OCI-LY3 (cell line): ENCODE data around the gene BHMT.

Experiments
- H2AFZ ChIP-seq: fragments of 200-600, 300-600 bp; shearing (Covaris generic); 2 replicates; pipeline ENCODE4 v1.6.0; 2014; ENCODE audit warnings: antibody characterized with exemption, low read depth, low read length
- H3K27ac ChIP-seq: fragments of 200-600, 300-600 bp; sonication (generic); 2 replicates; pipeline ENCODE4 v1.5.1; 2014; ENCODE audit warnings: mild to moderate bottlenecking, low read length, moderate library complexity, mixed read lengths
- H3K27me3 ChIP-seq: fragments of 200-600, 300-600 bp; sonication (generic); 2 replicates; pipeline ENCODE4 v1.6.1; 2014; ENCODE audit warnings: low read depth, low read length, mixed read lengths
- H3K36me3 ChIP-seq: fragments of 200-600, 300-600 bp; sonication (generic); replicated peaks from 2 replicates; pipeline ENCODE3; 2014; ENCODE audit warnings: low read depth, low read length, mixed read lengths
- H3K4me1 ChIP-seq: fragments of 300-600, 200-600 bp; sonication (generic); 2 replicates; pipeline ENCODE4 v1.6.1; 2014; ENCODE audit warnings: low read length, mixed read lengths
- H3K4me2 ChIP-seq: fragments of 200-600, 300-600 bp; sonication (generic); 2 replicates; pipeline ENCODE4 v1.6.1; 2014; ENCODE audit warnings: low read length, mixed read lengths
- H3K4me3 ChIP-seq: fragments of 300-600, 200-600 bp; sonication (generic); 2 replicates; pipeline ENCODE4 v1.5.1; 2014; ENCODE audit warnings: antibody characterized with exemption, mild to moderate bottlenecking, low read length, moderate library complexity
- H3K79me2 ChIP-seq: fragments of 300-600, 200-600 bp; shearing (Covaris generic); 2 replicates; pipeline ENCODE4 v1.6.1; 2014; ENCODE audit warnings: mild to moderate bottlenecking, low read length, mixed read lengths
- H3K9ac ChIP-seq: fragments of 300-600, 200-600 bp; shearing (Covaris generic); 2 replicates; pipeline ENCODE4 v1.6.0; 2014; ENCODE audit warnings: mild to moderate bottlenecking, low read length, moderate library complexity
- H3K9me3 ChIP-seq: fragments of 200-600, 300-600 bp; shearing (Covaris generic); 2 replicates; pipeline ENCODE4 v1.6.1; 2014; ENCODE audit warnings: low read length, mixed read lengths; ENCODE audit not compliant: insufficient read depth
- H4K20me1 ChIP-seq: fragments of 200-600, 300-600 bp; sonication (generic); 2 replicates; pipeline ENCODE4 v1.6.1; 2016; ENCODE audit warnings: low read length, mixed read lengths; ENCODE audit not compliant: insufficient read depth
- CTCF ChIP-seq: fragments of 200-600, 300-600 bp; sonication (generic); IDR thresholded peaks from 2 replicates; pipeline ENCODE4 v1.5.1; 2014; ENCODE audit warnings: antibody characterized with exemption, low read length, low read depth
- EZH2phosphoT487 ChIP-seq: fragments of 200-600 bp; shearing (Covaris generic); IDR thresholded peaks from 2 replicates; pipeline ENCODE4 v1.6.1; 2018; ENCODE audit warnings: antibody characterized with exemption, mixed run types, low read depth

The BHMT gene

GRCh38 chr5:79168031-79168430, 56.4 kb downstream of the BHMT start:
- Histone ChIP-seq H3K4me1 (no peaks in the 10 kb centered on the region), H3K9ac (no peak overlapping the region), H3K27me3 (no peaks in the 10 kb centered on the region), H3K4me2 (no peak overlapping the region), H4K20me1 (no peaks in the 10 kb centered on the region), H2AFZ (no peak overlapping the region), H3K36me3 (no peaks in the 10 kb centered on the region), H3K9me3 (no peaks in the 10 kb centered on the region), H3K27ac (no peak overlapping the region), H3K4me3 (no peak overlapping the region), H3K79me2 (no peaks in the 10 kb centered on the region)
- TF ChIP-seq CTCF (no peak), EZH2phosphoT487 (no peak)

GRCh38 chr5:79170661-79171060, 59.1 kb downstream of the BHMT start:
- H3K27ac ChIP-seq = no peak overlapping the region
- no peak overlapping the region for H3K9ac ChIP-seq
- no peaks in the 10 kb centered on the region for H3K36me3 ChIP-seq
- no peaks in the 10 kb centered on the region for H3K27me3 ChIP-seq
- TF ChIP-seq EZH2phosphoT487 (no peak), CTCF (no peak)
- H3K4me1 ChIP-seq = no peaks in the 10 kb centered on the region
- no peaks in the 10 kb centered on the region for H3K79me2 ChIP-seq
- no peaks in the 10 kb centered on the region for H3K9me3 ChIP-seq
- H3K4me2 ChIP-seq = no peak overlapping the region
- H2AFZ ChIP-seq = no peak overlapping the region
- H3K4me3 ChIP-seq = no peak overlapping the region
- no peaks in the 10 kb centered on the region for H4K20me1 ChIP-seq

- no peak overlapping the region for H3K4me2 ChIP-seq
- no peaks in the 10 kb centered on the region for H3K27me3 ChIP-seq
- no peak overlapping the region for H2AFZ ChIP-seq
- H3K9me3 ChIP-seq = no peaks in the 10 kb centered on the region
- TF ChIP-seq EZH2phosphoT487 (no peak), CTCF (no peak)
- H3K27ac ChIP-seq = no peak overlapping the region
- no peak overlapping the region for H3K4me3 ChIP-seq
- no peaks in the 10 kb centered on the region for H3K79me2 ChIP-seq
- no peaks in the 10 kb centered on the region for H4K20me1 ChIP-seq
- no peaks in the 10 kb centered on the region for H3K36me3 ChIP-seq
- H3K4me1 ChIP-seq = no peaks in the 10 kb centered on the region
- H3K9ac ChIP-seq = no peak overlapping the region
Measured at GRCh38 chr5:79171635-79172245, 60.1 kb downstream of the BHMT start.

GRCh38 chr5:79172269-79172668, 60.7 kb downstream of the BHMT start:
- no peak for TF ChIP-seq EZH2phosphoT487
- TF ChIP-seq CTCF = no peak
- Histone ChIP-seq H3K27ac (no peak overlapping the region), H3K9me3 (no peaks in the 10 kb centered on the region), H3K4me2 (no peak overlapping the region), H3K27me3 (no peaks in the 10 kb centered on the region), H3K4me3 (no peak overlapping the region), H2AFZ (no peak overlapping the region), H3K9ac (no peak overlapping the region), H3K36me3 (no peaks in the 10 kb centered on the region), H3K4me1 (no peaks in the 10 kb centered on the region), H4K20me1 (no peaks in the 10 kb centered on the region), H3K79me2 (no peaks in the 10 kb centered on the region)
